Measurements from ENCODE around the gene NFAT5. TPM values are rescaled to one million over a fixed set of nuclear protein-coding genes. Genes with fewer than 3 reads are reported as not detected.
"Not testable (repeated sequence)": the region's sequence is repeated elsewhere in the genome, so short reads cannot be mapped to it uniquely, and the experiment has no call there.

The NFAT5 gene
- polyA plus RNA-seq, 1 donor = 15.2 TPM

GRCh38 chr16:69706256-69706974 lies 140.6 kb downstream of the NFAT5 start:
- no peak for DNase-seq (ENCODE audit: low read depth)

GRCh38 chr16:69706975-69707340 lies 141.2 kb downstream of the NFAT5 start:
- DNase-seq (ENCODE audit: low read depth) = no peak

- DNase-seq (ENCODE audit: low read depth) = no peak
Observed at GRCh38 chr16:69707920-69708683, 142.3 kb downstream of the NFAT5 start.

- DNase-seq (ENCODE audit: low read depth) = peak; percentile 67
Observed at GRCh38 chr16:69709456-69710084, 143.8 kb downstream of the NFAT5 start.

DNA sequence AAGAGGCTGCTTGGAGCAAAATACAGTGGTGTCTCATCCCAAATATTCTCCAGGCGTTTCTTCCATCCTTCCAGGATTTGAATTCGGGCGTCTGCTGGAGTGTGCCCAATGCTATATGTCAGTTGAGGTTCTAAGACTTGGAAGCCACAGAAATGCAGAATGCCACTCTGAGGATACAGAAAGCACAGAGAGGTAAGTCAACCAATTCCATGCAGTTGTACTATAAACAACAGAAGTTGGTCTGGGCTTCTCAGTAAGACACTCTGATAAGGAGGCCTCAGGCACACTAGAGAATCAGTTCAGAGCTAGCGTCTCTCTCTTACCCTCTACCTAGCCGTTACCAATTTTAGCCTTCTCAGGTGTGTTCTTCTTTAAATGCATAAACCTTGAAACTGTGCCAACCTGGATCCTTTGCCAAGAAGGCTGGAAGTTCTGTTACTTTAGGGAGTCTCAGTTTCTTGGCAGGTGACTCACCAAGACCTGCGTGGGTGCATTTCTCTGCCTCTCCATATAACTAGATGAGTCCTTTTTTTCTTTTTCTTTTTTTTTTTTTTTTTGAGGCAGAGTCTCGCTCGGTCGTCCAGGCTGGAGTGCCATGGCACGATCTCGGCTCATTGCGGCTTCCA lies 145.5 kb downstream of the NFAT5 start:
- no peak for DNase-seq (ENCODE audit: low read depth)

DNA sequence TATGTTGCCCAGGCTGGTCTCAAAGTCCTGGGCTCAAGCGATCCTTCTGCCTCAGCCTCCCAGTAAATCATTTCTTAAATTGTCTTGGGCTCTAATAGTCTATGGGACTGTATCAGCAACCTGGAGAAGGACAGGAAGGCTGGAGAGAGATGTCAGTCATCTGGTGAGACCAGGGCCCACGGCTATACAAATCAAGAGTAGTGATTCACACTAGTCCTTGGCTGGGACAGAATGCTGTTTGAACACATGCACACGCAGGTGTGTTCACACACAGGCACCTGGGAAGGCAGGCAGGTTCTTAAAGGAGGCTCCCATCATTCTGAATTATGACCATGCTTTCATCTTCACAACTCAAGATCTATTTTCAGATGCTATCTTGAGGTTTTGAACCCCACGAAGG lies 146.5 kb downstream of the NFAT5 start:
- DNase-seq (ENCODE audit: low read depth) = no peak

- DNase-seq (ENCODE audit: low read depth) = no peak
Observed at GRCh38 chr16:69712914-69713581, 147.3 kb downstream of the NFAT5 start.

- no peak for DNase-seq (ENCODE audit: low read depth)
Observed at GRCh38 chr16:69717066-69717465, 151.3 kb downstream of the NFAT5 start.

DNA sequence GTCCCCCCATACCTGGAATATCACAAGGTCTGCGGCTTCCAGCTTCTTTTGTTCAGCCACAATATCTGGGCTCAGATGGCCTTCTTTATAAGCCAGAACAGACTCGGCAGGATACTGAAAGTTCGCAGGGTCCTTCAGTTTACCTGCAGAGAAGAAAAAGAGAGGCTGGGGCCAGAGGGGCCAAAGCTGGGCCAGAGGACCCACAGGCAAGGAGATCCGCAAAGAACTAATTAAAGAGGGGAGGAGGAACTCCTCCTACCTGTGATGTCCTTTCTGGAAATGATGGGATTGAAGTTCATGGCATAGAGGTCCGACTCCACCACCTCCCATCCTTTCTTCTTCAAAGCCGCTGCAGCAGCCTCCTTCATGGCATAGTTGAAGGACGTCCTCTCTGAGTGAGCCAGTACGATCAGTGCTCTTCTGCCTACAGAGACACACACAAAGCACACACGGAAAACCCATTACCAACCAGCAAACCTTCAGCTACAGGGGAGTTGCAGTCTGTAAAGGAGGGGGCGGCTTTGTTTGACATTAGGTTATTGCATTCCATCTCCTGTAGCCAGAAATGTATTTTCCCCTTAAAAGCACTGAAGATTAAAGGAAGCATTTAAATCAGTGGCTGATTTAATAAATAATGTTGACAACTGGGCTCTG lies 152.5 kb downstream of the NFAT5 start:
- DNase-seq (ENCODE audit: low read depth) = no peak

GRCh38 chr16:69720822-69721430 lies 155.2 kb downstream of the NFAT5 start:
- no peak for DNase-seq (ENCODE audit: low read depth)

DNA sequence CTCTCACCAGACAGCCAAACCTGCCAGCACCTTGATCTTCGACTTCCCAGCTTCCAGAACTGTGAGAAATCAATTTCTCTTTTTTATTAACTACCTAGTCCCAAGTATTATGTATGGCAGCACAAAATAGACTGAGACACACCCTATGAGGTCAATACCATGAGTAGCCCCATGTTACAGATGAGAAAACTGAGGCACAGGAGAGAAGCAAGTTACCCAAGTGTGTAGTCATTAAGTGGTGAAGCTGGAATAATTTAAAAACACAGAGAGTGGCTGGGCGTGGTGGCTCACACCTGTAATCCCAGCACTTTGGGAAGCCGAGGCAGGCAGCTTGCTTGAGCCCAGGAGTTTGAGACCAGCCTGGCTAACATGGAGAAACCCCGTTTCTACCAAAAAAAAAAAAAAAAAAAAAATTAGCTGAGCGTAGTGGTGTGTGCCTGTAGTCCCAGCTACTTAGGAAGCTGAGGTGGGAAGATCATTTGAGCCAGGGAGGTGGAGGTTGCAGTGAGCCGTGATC lies 155.7 kb downstream of the NFAT5 start:
- DNase-seq (ENCODE audit: low read depth) = no peak

DNA sequence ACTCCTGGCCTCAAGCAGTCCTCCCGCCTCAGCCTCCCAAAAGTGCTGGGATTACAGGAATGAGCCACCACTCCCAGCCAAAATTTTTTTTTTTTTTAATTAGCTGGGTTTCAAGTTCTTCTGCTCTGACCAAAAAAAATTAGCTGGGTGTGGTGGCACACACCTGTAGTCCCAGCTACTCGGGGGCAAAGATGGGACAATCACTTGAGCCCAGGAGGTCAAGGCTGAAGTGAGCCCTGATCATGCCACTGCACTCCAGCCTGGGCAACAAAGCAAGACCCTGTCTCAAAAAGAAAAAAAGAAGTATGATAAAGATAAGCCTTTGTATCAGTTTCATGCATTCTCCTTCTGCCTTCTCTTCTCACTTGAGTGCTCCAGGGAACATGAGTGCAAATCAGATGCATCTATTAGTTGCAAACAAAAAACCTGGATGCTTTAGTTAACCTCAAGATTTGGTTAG lies 158.7 kb downstream of the NFAT5 start:
- no peak for DNase-seq (ENCODE audit: low read depth)

- no peak for DNase-seq (ENCODE audit: low read depth)
Observed at GRCh38 chr16:69724981-69725479, 159.3 kb downstream of the NFAT5 start.

DNA sequence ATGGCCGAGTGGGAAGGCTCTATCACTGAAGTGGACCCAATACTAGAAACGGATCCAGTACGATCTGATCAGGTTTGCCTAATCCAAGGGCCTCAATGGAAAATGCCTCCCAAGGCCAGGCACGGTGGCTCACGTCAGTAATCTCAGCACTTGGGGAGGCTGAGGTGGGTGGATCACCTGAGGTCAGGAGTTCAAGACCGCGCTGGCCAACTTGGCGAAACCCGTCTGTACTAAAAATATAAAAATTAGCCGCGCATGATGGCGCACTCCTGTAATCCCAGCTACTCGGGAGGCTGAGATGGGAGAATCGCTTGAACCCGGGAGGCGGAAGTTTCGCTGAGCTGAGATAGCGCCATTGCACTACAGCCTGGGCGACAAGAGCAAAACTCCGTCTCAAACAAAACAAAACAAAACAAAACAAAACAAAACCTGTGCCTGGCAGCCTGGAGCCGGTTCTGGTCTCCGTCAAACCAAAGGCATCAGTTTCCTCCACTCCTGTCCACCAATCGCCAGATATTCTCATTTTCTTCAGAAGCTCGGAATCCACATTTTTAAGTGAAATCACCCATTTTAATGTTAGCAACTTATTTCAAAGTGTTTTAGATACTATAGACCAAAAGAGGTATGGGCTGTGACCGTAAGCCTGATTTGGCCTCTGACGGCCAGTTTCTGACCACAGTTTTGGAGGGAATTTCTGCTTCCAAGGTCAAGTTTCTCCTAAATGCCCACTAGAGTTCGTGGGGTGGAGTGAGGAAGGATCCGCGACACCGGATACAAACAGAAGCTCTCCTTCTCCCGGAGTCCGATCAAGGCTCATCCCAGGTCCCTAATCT lies 159.9 kb downstream of the NFAT5 start:
- no peak for DNase-seq (ENCODE audit: low read depth)

- peak; percentile 29 for DNase-seq (ENCODE audit: low read depth)
Observed at GRCh38 chr16:69726313-69727060, 160.7 kb downstream of the NFAT5 start, which contains the start of gene NQO1. Gene NQO1 (minus strand): TSS chr16:69726560. CDS start chr16:69726439, 121 bp downstream.

GRCh38 chr16:69727916-69728270 lies 162.1 kb downstream of the NFAT5 start:
- no peak for DNase-seq (ENCODE audit: low read depth)

DNA sequence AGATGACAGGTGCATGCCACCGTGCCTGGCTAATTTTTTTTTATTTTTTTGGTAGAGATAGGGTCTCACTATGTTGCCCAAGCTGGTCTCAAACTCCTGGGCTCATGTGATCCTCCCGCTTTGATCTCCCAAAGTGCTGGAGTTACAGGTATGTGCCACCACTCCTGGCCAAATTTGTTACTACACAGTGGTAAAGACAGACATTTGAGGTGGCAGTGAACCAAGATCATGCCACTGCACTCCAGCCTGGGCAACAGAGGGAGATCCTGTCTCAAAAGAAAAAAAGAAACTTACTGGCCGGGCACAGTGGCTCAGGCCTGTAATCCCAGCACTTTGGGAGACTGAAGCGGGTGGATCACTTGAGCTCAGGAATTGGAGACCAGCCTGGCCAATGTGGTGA lies 163.3 kb downstream of the NFAT5 start:
- DNase-seq (ENCODE audit: low read depth) = not testable (repeated sequence)

- not testable (repeated sequence) for DNase-seq (ENCODE audit: low read depth)
Observed at GRCh38 chr16:69731280-69731679, 165.5 kb downstream of the NFAT5 start.

GRCh38 chr16:69732101-69732500 lies 166.3 kb downstream of the NFAT5 start:
- no peak for DNase-seq (ENCODE audit: low read depth)

Data from forelimb muscle (tissue), 1 donor.